Activated T-helper 9 cell treated with anti-CD3 and anti-CD28 coated beads, Interleukin-2, amount 50 U/mL, for 16 hours (primary cell): ENCODE measurements around the gene BBS5.
"Not testable (repeated sequence)": the region's sequence is repeated elsewhere in the genome, so short reads cannot be mapped to it uniquely, and the experiment has no call there.

Source experiments
- DNase-seq: peaks from one replicate; pipeline ENCODE4 v3.0.0-alpha.2; 2020; ENCODE audit warnings: low read depth

The BBS5 gene

DNA sequence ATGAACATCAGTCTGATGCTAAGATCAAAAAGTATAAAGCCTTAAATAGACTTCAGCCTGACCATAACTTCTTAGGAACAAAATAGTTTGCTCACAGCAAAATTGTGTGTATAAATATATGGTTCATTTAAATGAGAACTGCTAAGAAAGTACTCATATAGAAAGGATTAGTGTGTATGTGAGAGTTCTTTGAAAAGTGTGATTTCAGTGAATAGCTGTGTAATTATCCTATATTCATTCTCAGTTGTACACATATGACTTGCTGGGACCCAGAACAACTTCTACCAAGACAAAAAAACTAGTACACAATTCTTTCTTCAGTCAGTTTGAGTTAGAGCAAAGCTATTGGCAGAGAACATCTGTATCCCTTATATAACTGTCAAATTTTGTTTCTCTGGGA is 7.2 kb downstream of the BBS5 start:
- DNase-seq, result no peak

DNA sequence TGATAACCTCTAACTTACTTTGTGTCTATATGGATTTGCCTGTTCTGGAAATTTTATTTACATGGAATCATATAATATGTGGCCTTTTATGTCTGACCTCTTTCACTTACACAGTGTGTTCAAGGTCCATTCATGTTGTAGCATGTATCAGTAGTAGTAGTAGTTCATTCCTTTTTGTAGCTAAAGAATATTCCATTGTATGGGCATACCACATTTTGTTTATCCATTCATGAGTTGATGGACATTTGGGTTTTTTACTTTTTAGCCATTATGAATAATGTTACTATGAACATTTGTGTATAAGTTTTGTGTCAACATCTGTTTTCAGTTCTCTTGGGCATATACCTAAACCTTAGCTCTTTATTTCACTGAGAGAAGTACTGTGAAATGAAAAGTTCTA is 11.5 kb downstream of the BBS5 start:
- DNase-seq, result no peak

DNA sequence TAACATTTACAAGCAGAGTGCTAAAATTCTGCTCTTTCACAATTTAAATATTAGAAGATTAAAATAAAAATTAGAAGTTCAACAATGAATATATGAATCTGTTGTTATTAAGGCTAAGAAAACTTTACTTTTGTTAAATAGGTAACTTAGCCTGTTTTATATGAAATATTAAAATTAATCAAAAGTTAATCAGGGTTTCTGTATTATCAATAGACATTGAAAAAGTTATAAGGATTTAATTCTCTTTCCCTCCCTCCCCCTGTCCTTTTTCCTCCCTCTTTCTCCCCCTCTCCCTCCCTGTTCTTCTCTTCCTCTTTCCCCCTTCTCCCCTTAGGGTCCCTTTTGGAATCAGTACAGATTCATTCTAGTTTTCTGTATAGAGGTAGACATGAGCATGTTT is 12.1 kb downstream of the BBS5 start:
- DNase-seq, result no peak

DNA sequence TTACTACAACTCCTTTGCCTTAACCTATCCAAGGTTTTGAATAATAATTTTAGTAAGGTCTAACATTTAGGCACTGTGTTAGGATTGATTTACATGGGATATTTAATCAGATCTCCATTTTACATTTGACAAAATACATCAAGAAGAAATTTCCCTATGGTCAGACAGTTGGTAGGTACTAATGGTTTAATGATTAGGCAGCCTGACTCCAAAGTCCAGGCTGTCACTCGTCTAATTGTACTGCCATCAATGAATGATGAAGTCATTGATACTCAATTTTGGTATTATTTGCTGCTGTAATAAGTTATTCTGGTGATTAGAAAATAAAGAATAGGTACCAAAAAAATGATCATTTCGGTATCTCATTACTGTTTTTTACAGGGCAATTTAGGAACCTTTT is 14.1 kb downstream of the BBS5 start:
- no peak for DNase-seq

DNA sequence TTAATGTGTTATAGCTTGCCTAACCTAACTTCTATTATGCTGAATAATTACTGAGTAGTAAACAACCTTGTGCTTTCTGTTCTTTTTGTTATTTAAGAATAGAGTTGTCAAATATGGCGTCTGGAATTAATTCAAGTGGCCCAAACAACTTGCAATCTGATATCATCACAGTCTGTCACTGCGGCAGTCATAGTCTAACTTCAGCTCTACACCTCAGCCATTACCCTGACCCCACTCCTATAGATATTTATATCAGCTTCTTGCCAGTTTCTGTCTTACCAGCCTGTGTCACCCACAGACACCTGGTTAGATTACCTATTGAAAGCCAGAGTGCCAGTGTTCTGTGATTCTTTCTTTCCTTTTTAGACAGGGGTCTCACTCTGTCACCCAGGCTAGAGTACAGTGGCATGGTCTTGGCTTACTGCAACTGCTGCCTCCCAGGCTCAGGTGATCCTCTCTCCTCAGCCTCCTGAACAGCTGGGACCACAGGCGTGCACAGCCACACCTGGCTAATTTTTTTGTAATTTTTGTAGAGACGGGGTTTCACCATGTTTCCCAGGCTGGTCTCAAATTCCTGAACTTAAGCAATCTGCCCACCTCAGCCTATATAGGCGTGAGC is 16.1 kb downstream of the BBS5 start:
- no peak for DNase-seq

DNA sequence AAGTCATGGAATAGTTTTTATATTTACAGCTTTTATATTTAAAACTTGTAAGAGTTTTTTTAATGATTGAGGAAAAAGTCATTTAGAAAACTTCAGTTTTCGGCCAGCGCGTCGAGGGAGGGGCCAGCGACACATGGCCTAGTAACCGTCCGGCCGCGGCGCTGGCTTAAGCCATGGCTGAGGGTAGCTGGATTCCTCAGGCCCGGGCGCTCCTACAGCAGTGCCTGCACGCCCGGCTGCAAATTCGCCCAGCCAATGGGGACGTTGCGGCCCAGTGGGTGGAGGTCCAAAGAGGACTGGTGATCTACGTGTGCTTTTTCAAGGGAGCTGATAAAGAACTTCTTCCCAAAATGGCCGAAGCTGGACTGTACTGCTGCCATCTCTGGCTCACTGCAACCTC is 25.4 kb downstream of the BBS5 start:
- no peak for DNase-seq

DNA sequence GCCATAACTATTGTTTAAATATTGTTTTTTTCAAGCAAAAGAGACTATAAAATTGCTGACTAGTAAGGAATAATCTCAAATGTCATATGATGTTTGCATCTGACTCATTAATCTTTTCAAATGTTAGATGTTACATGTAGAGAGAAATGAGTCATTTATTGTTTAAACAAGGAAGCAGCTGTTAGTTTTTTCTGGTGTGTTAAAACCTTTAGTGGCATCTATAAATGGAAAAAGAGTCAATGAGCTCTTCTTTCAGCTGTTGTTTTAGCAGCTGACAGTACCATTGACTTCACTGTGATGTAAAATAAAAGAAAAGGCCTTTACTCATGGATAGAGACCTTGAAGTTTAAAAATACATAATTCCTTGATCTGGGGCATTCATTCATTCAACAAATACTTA is 28.4 kb downstream of the BBS5 start:
- no peak for DNase-seq

DNA sequence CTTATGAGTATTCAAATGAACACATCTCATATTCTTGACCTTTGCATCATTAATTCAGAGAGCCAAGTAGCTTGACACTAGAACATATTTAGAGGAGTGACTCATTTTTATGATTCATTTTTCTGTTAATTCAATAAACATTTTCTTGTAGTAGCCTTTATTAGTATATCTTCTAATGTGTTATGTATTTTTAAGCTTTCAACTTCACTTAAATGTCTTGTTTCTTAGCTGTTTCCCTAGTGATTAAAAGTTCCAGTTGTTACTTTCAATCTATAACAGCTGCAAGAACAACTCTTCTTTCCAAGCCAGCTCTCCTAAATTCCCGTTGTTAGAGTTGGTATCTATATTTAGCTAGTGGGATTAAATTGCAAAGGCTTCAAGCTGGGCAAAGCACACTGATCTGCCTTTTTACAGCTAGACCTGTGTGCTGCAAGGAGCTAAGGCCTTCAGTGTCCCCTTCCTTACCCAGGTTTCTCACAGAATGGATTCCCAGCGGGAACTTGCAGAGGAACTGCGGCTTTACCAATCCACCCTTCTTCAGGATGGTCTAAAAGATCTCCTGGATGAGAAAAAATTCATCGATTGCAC is 30.1 kb downstream of the BBS5 start, which contains the start of gene KLHL41:
TSS of gene KLHL41 (plus strand) at position 405 of the 588 bp plus-strand sequence. CDS start at position 482, 77 bp downstream.
- no peak for DNase-seq

DNA sequence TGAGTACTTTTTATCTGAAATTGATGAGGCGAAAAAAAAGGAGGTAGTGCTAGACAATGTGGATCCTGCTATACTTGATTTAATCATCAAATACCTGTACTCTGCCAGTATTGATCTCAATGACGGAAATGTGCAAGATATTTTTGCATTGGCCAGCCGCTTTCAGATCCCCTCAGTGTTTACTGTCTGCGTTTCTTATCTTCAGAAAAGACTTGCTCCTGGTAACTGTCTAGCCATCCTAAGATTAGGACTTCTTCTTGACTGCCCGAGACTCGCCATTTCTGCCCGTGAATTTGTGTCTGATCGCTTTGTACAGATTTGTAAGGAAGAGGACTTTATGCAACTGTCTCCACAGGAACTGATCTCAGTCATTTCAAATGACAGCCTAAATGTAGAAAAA is 30.7 kb downstream of the BBS5 start:
- no peak for DNase-seq

DNA sequence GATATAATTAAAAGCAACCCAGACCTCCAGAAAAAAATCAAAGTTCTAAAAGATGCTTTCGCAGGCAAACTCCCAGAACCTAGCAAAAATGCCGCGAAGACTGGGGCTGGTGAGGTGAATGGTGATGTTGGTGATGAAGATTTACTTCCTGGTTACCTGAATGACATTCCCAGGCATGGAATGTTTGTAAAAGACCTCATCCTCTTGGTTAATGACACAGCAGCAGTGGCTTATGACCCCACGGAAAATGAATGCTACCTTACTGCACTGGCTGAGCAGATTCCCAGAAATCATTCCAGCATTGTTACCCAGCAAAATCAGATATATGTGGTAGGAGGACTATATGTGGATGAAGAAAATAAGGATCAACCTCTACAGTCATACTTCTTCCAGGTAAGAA is 31.2 kb downstream of the BBS5 start:
- DNase-seq, result no peak

DNA sequence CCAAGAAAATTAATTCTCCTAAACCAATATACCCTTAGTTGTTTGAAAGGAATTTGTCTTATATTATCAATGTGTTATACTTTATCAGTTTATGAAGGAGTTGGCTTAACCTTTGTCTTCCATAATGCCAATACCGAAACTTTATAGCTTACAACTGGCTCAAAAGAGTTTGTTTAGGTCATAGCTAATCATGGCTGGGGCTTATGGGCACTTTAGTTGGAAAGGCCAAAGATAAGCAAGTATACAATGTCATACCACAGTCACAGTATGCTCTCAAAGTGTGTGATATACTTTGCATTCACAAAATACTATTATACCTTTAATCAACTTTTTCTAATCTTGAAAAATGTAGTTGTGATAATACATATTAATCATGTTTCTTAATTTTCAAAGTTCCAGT is 32.5 kb downstream of the BBS5 start:
- DNase-seq, result no peak

DNA sequence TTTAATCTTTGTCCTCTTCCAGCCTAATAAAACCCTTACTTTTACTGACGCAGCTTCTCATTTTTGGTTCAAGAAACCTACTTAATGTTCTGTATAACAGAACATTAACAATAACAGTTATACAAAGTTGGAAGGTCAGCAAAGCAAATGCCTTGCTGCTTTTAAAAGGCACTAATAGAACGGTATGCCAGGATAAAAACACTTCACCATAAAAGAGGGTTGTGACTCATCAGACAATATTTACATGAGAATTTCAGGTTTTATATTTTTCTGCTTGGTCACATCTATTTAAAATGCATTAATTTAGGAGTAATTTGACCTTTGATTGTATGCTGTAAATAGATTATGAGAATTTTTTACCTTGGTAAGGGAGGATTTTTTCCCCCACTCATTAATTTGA is 33.2 kb downstream of the BBS5 start:
- no peak for DNase-seq

DNA sequence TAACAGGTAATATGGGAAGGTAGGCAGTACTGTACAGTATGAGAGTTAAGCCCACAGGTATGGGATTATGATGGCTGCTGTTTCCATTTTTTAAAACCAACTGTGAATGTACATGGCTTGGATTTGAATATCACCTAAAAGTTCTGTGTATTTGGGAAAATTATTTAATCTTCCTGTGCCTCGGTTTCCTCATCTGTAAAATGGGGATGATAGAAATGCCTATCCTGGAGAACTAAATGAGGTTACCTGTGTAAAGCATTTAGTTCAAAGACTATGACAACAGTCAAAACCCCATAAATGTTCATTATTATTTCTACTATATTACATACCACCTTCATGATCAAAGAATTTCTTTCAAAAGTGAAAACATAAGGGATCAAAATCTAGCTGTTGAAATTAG is 33.8 kb downstream of the BBS5 start:
- no peak for DNase-seq

DNA sequence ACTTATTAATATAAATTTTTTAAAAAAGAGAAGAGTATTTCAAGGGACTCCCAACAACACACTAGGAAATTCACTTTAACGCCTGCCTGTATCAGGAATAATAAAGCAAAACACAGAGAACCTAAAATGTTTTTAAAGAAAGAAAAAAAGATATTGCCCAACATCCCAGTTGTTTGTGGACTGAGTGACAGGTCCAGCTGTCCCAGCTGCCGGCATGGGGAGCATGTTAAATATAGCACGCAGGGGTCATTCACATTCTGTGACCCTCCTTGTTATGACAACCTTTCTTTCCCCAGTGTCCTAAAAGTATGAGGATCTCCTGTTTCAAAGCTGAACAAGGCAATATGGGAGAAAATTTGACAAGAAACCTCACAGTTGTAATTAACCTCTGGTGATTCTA is 34.6 kb downstream of the BBS5 start:
- no peak for DNase-seq

DNA sequence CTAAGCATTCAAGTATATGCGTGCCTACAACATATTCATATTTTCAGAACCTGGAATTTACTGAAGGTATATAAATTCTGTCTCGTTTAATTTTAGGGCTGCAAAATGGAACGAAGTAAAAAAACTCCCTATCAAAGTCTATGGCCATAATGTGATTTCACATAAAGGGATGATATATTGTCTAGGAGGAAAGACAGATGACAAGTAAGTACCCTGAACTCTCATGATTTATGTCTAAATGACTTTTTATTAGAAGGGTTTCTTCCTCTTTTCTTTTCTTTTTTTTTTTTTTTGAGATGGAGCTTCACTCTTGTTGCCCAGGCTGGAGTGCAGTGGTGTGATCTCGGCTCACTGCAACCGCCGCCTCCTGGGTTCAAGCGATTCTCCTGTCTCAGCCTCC is 35.5 kb downstream of the BBS5 start:
- not testable (repeated sequence) for DNase-seq

DNA sequence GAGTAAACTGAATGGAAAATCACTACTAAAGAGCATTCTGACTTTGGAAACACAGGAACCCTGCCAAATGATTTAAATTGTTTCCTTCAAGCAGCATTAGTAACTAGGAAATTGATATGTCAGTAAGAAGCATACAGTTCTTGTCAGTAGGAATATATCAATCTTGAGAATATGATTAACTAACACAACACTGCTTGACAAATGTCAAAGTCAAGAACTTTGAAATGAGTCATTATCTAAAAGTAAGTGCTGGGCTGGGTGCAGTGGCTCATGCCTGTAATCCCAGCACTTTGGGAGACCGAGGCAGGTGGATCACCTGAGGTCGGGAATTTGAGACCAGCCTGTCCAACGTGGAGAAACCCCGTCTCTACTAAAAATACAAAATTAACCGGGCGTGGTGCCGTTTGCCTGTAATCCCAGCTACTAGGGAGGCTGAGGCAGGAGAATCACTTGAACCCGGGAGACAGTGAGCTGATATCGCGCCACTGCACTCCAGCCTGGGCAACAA is 37.2 kb downstream of the BBS5 start:
- DNase-seq, result not testable (repeated sequence)

DNA sequence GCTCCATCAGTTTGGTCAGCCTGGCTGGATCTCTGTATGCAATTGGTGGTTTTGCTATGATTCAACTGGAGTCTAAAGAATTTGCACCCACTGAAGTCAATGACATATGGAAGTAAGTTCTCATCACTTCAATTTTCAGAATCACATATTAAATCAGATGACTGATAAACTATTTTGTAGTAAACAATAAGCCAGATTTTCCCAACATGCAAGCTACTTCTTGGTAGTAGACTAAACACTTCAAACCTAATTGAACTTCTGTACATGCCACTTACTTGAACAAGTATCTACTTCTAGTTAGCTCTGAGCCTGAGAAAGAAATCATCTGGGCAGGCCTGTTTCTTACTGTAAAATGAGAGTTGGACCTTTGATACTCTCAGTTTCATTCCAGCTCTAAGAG is 41.6 kb downstream of the BBS5 start:
- DNase-seq, result no peak

DNA sequence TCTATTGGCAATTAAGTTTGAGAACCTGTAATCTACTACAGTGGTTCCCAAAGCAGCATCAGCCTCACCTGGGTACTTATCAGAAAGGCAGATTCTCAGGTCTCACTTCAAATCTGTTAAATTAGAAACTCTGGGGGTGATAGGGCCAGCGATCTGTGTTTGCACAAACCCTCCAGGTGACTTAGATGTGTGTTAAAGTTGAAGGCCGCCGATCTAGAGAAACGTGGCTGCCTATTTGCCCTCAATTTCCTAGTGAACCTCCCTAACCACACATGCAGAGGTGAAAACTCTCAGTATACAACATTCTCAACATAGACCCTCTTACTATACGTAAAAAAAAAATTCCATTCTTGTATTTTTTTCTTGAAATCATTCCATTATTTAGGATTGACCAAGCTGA is 44.4 kb downstream of the BBS5 start:
- DNase-seq, result no peak

DNA sequence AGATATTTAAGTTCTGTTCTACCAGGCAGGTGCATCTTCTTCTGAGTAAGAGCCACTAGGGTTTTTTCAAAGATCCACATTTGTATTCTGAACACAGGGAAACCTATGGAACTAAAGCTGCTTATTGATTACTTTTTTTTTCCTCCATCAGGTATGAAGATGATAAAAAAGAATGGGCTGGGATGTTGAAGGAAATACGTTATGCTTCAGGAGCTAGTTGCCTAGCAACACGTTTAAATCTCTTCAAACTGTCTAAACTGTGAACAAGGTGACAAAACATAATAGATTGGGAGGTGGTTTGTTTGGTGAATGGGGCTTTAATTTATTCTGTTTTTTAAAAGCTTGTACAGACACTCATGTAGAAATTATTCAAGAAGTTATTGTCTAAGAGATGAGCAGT is 46.1 kb downstream of the BBS5 start:
- no peak for DNase-seq

DNA sequence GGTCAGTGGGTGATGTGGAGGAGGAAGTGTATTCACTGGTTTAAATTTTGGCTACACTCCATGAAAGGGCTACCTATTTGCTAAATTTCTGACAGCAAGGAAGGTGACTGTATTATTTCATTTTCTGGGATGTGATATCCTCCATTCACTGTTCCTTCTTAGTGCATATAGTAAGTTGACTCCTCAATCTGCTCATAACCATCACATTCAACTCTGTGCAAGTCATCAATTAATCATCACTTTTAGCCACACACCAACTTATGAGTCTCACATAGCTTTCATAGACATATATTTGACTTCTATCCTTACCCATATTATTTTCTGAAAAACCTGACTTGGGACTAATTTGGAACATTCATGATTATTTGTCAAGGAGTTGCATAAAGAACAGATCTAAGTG is 47.2 kb downstream of the BBS5 start:
- DNase-seq, result no peak

DNA sequence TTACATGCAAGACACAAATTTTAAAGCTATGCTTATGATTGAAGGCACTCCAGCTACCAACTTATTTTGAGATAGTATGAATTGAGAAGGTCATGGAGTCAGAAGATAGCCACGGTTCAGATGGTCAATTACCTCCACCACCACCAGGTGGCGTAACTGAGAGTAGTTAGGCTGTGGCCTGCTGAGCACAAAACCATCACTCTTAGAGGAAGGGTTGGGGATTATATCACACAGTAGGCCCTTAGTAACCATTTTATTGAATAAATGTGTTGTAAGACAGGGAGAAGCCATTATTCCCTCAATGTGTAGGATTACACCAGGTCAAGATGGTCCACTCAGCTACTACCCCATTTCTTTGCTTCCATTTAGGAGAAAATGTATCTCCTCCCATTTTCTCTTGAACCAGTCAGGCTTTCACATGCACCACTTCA is 49.0 kb downstream of the BBS5 start:
- peak; percentile 59 for DNase-seq

DNA sequence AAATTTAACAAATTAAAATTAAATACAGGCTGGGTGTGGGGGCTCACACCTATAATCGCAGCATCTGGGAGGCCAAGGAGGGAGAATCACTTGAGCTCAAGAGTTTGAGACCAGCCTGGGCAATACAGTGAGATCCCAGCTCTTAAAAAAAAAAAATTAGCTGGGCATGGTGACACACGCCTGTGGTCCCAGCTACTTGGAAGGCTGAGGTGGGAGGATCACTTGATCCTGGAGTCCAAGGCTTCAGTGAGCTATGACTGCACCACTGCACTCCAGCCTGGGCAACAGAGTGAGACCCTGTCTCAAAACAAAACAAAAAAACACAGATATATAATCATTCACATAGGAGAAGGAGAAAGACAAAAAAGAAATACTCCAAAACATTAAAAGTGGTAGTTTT is 60.2 kb downstream of the BBS5 start:
- not testable (repeated sequence) for DNase-seq

DNA sequence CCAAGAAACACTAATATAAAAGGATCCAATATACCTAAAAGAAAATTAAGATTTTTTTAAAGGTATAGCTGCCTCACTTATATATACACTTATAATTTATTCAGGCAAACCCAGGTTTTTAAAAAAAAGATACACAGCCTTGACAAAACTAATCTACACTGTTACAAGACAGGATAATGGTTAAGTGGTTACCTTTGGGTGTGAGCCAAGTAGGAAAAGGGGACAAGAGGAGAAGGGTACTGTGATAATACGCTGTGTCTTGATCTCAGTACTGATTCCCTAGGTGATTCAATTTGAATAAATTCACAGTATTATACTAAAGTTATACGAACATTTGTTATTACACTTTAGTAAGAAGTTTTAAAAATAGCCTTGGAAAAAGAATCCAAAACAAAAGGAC is 60.9 kb downstream of the BBS5 start:
- no peak for DNase-seq

DNA sequence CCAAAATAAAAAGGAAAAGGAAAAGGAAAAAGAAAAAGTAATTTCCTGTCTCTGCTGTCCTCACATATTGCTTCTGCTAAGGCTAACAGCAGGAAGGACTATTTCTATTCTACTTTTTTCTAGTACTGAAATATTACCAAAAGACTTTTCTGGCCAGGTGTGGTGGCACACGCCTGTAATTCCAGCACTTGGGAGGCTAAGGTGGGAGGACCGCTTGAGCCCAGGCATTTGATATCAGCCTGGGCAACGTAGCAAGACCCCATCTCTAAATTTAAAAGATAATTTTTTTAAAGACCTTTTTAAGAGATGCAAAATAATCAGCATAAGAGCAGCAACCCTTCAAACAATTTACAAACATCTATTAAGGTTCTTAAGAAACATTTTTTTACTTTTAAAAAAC is 63.1 kb downstream of the BBS5 start:
- no peak for DNase-seq
